ENCODE results near the gene FGFBP3. TPM values are rescaled to one million over a fixed set of nuclear protein-coding genes. Genes with fewer than 3 reads are reported as not detected.

The FGFBP3 gene
- total and polyA plus RNA-seq, 2 donors (not counting 3 experiments of a cell fraction or from before 2014, with no cell fraction given): 0.11 to 0.38 TPM

DNA sequence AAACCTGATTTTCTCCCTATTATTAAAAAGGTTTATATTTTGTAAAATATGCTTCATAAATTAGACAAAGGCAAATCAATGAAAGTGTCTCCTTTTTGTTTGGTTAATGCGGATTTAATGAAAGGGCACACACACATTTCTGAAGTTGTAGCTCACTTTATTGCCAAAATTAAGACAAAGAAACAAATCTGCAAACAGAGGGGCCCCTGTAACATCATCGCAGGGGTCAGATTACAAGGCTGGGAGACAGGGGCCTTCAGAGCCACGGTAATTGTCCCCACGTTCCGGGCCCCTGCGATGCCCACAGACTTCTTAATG is 22.4 kb downstream of the FGFBP3 start:
- peak overlapping the region; percentile 59 for H3K9ac ChIP-seq (replicated peaks; ENCODE audit: extremely low read depth, insufficient read depth, low read length)
- no peak for FAIRE-seq
- no peaks in the 10 kb centered on the region for H3K9me1 ChIP-seq (replicated peaks; ENCODE audit: control insufficient read depth, extremely low read depth, insufficient read depth, low read length)
- peak overlapping the region; percentile 48 to 86 (median 83) for H3K4me3 ChIP-seq (replicated peaks in 1 of 3; ENCODE audit: insufficient read depth in 1 of 3, low read depth in 1 of 3, low read length in 3 of 3)
- POLR2A ChIA-PET: no interaction called here
- H3K79me2 ChIP-seq (ENCODE audit: control insufficient read depth, insufficient read depth, low read length): no peaks in the 10 kb centered on the region
- dilution Hi-C loops (cut with MboI; ENCODE audit: extremely low pct_ligation_motif_present, low sequenced_read_pairs) (no loop called here), intact Hi-C loops (cut with micrococcal nuclease) (loop anchor here (1.0 kb wide), 2 partner anchors 15 to 89 kb away; partner anchors contain the start of gene TNKS2)
- peak overlapping the region; percentile 99 for H3K4me2 ChIP-seq (ENCODE audit: insufficient read depth, low read length)
- H2AFZ ChIP-seq (ENCODE audit: low read depth, low read length): peak overlapping the region; percentile 99
- TF ChIP-seq POLR2A (IDR thresholded peaks at IDR 0.05; ENCODE audit: low read depth, low read length): no peak
- no peak for TF ChIP-seq MYC (IDR thresholded peaks at IDR 0.05; ENCODE audit: low read depth, low read length)
- TF ChIP-seq, protein P1, sequence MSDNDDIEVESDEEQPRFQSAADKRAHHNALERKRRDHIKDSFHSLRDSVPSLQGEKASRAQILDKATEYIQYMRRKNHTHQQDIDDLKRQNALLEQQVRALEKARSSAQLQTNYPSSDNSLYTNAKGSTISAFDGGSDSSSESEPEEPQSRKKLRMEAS (IDR thresholded peaks at IDR 0.05; ENCODE audit: insufficient read depth, insufficient read length): no peak
- TF ChIP-seq JUN (IDR thresholded peaks at IDR 0.05; ENCODE audit: borderline replicate concordance, insufficient read depth, insufficient read length, low read depth): no peak
- TF ChIP-seq EZH2 (IDR thresholded peaks at IDR 0.05; ENCODE audit: borderline replicate concordance, low read depth, low read length, severe bottlenecking): no peak
- TF ChIP-seq, protein P2, sequence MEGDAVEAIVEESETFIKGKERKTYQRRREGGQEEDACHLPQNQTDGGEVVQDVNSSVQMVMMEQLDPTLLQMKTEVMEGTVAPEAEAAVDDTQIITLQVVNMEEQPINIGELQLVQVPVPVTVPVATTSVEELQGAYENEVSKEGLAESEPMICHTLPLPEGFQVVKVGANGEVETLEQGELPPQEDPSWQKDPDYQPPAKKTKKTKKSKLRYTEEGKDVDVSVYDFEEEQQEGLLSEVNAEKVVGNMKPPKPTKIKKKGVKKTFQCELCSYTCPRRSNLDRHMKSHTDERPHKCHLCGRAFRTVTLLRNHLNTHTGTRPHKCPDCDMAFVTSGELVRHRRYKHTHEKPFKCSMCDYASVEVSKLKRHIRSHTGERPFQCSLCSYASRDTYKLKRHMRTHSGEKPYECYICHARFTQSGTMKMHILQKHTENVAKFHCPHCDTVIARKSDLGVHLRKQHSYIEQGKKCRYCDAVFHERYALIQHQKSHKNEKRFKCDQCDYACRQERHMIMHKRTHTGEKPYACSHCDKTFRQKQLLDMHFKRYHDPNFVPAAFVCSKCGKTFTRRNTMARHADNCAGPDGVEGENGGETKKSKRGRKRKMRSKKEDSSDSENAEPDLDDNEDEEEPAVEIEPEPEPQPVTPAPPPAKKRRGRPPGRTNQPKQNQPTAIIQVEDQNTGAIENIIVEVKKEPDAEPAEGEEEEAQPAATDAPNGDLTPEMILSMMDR (IDR thresholded peaks at IDR 0.05; ENCODE audit: extremely low read depth in 1 of 2, insufficient read depth in 1 of 2, low read depth in 1 of 2, low read length in 2 of 2): no peak
- no peak for TF ChIP-seq FOS (IDR thresholded peaks at IDR 0.05; ENCODE audit: borderline replicate concordance, insufficient read depth, low read length)
- TF ChIP-seq POLR2AphosphoS5 (IDR thresholded peaks at IDR 0.05; ENCODE audit: insufficient read depth, low read depth, low read length): no peak
- TF ChIP-seq GATA2 (IDR thresholded peaks at IDR 0.05; ENCODE audit: insufficient read depth, insufficient read length, low read depth, low read length): no peak
- H3K36me3 ChIP-seq (ENCODE audit: control insufficient read depth in 2 of 2, extremely low read depth in 1 of 2, insufficient read depth in 2 of 2, low read length in 2 of 2): no peaks in the 10 kb centered on the region
- H3K9me3 ChIP-seq (replicated peaks; ENCODE audit: control insufficient read depth, insufficient read depth, low read length): no peaks in the 10 kb centered on the region
- peaks cover 19% of the 10 kb centered on the region for H3K4me1 ChIP-seq (ENCODE audit: control insufficient read depth, extremely low read depth, insufficient read depth, low read length)
- BruUV-seq (replicated peaks): TSS peak; percentile 45
- H3K27ac ChIP-seq (ENCODE audit: insufficient read depth, low read depth, low read length): no peak overlapping the region
- CTCF ChIA-PET: interaction anchor here (0.9 to 2.0 kb wide), 5 partner anchors 22 to 128 kb away, joined by 3 to 11 read pairs (median 4); no protein-coding TSS in a partner anchor
- H3K27me3 ChIP-seq (ENCODE audit: control insufficient read depth in 2 of 2, insufficient read depth in 2 of 2, low read length in 2 of 2): no peaks in the 10 kb centered on the region
- DNase-seq (ENCODE audit: low read depth, low spot score): no peak
- no peaks in the 10 kb centered on the region for H4K20me1 ChIP-seq (replicated peaks; ENCODE audit: control insufficient read depth, extremely low read depth, insufficient read depth, low read length)

Data from endothelial cell of umbilical vein (primary cell).